ENCODE data around the gene AMD1. TPM values are rescaled to one million over a fixed set of nuclear protein-coding genes. Genes with fewer than 3 reads are reported as not detected.

The AMD1 gene
- total RNA-seq, 2 experiments from 2014 or later, result 74.3 to 90.0 TPM

DNA sequence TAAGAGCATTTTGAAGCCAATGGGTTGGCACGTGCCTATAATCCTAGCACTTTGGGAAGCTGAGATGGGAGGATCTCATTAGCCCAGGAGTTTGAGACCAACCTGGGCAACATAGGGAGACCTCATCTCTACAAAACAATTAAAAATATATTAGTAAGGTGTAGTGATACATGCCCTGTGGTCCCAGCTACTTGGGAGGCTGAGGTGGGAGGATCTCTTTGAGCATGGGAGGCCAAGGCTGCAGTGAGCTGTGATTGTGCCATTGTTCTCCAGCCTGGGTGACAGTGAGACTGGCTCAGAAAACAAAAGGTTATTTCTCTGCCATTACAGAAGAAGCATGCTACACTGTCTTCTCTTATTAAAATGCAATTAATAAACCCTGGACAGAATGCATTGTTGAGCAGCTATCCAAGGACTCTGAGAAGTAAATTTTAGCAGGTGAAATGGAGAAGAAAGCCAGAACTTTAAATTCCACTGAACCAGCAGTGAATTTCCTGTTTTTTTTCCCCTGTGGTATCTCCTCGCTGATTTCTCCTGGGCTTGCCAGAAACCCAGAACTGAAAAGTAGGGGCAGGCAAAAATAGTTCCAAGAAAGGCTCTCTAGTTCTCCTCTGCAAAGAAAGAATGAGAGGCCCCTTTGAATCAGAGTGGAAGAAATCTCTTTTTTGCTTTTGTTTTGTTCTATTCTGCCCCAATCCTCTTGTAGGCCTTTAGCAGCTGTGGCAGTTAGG, 8.4 kb downstream of the AMD1 start:
- H3K36me3 ChIP-seq (ENCODE audit: insufficient read depth, low read length), result peaks cover 86% of the 10 kb centered on the region
- no peak overlapping the region for H2AFZ ChIP-seq (ENCODE audit: low read length)
- intact Hi-C loops (cut with micrococcal nuclease; ENCODE audit: unreplicated experiment), result no loop called here
- H3K79me2 ChIP-seq (ENCODE audit: insufficient read depth, low read depth, low read length), result peaks cover 100% of the 10 kb centered on the region
- no peaks in the 10 kb centered on the region for H3K9me2 ChIP-seq (ENCODE audit: insufficient read depth, low read length)
- H3K27ac ChIP-seq (ENCODE audit: low read depth, low read length, poor library complexity, severe bottlenecking), result no peak overlapping the region
- peaks cover 75% of the 10 kb centered on the region for H4K20me1 ChIP-seq (ENCODE audit: insufficient read depth, low read length)
- no peak for DNase-seq (ENCODE audit: low spot score)
- peaks cover 82% of the 10 kb centered on the region for H3K4me1 ChIP-seq (ENCODE audit: insufficient read depth, low read length, poor library complexity, severe bottlenecking)
- BruUV-seq (replicated peaks), result no TSS peak
- POLR2A ChIA-PET, result interaction anchor here (0.5 to 2.4 kb wide), 6 partner anchors 9 to 208 kb away, joined by 3 to 14 read pairs (median 4); partner anchors contain the start of genes AMD1 and CDK19
- no peak overlapping the region for H3K4me3 ChIP-seq (ENCODE audit: low read depth, low read length, poor library complexity, severe bottlenecking)
- no peak for TF ChIP-seq EZH2phosphoT487 (IDR thresholded peaks at IDR 0.05; ENCODE audit: borderline replicate concordance, low read depth, low read length)
- TF ChIP-seq, protein P1, sequence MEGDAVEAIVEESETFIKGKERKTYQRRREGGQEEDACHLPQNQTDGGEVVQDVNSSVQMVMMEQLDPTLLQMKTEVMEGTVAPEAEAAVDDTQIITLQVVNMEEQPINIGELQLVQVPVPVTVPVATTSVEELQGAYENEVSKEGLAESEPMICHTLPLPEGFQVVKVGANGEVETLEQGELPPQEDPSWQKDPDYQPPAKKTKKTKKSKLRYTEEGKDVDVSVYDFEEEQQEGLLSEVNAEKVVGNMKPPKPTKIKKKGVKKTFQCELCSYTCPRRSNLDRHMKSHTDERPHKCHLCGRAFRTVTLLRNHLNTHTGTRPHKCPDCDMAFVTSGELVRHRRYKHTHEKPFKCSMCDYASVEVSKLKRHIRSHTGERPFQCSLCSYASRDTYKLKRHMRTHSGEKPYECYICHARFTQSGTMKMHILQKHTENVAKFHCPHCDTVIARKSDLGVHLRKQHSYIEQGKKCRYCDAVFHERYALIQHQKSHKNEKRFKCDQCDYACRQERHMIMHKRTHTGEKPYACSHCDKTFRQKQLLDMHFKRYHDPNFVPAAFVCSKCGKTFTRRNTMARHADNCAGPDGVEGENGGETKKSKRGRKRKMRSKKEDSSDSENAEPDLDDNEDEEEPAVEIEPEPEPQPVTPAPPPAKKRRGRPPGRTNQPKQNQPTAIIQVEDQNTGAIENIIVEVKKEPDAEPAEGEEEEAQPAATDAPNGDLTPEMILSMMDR (conservative IDR thresholded peaks at IDR 0.05; ENCODE audit: low read length), result no peak
- H3K9me3 ChIP-seq (ENCODE audit: low read length), result no peaks in the 10 kb centered on the region
- peak overlapping the region; percentile 91; the same call in 1 of the 2 replicates for H3K4me2 ChIP-seq (ENCODE audit: low read length)
- CTCF ChIA-PET (ENCODE audit: unreplicated experiment), result no interaction called here

DNA sequence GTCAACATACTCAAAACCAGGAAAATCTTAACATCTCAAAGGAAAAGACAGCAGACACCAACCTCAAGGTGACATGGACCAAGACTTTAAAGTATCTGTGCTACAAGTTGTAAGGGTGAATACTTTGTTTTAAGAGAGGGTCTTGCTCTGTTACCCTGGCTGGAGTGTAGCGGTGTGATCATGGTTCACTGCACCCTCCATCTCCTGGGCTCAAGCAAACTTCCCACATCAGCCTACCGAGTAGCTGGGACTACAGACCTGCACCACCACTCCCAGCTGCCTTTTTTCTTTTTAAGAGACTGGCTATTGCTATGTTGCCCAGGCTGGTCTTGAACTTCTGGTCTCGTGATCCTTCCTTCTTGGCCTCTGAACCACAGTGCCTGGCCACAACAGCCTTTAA, 9.7 kb downstream of the AMD1 start:
- DNase-seq (ENCODE audit: low spot score), result no peak
- H3K9me3 ChIP-seq (ENCODE audit: low read length), result no peaks in the 10 kb centered on the region
- H3K4me1 ChIP-seq (ENCODE audit: insufficient read depth, low read length, poor library complexity, severe bottlenecking), result peaks cover 70% of the 10 kb centered on the region
- intact Hi-C loops (cut with micrococcal nuclease; ENCODE audit: unreplicated experiment), result no loop called here
- H3K36me3 ChIP-seq (ENCODE audit: insufficient read depth, low read length), result peaks cover 93% of the 10 kb centered on the region
- ChIA-PET CTCF (ENCODE audit: unreplicated experiment) (no interaction called here), POLR2A (interaction anchor here (1.0 to 1.9 kb wide), 2 partner anchors 8 to 74 kb away, joined by 3 to 11 read pairs; partner anchors contain the start of gene GTF3C6)
- H3K4me3 ChIP-seq (ENCODE audit: low read depth, low read length, poor library complexity, severe bottlenecking), result no peak overlapping the region
- no peaks in the 10 kb centered on the region for H3K9me2 ChIP-seq (ENCODE audit: insufficient read depth, low read length)
- peaks cover 100% of the 10 kb centered on the region for H3K79me2 ChIP-seq (ENCODE audit: insufficient read depth, low read depth, low read length)
- TF ChIP-seq EZH2phosphoT487 (IDR thresholded peaks at IDR 0.05; ENCODE audit: borderline replicate concordance, low read depth, low read length), result no peak
- TF ChIP-seq, protein P1 (conservative IDR thresholded peaks at IDR 0.05; ENCODE audit: low read length), result no peak
- H3K4me2 ChIP-seq (ENCODE audit: low read length), result peak overlapping the region; percentile 13; the same call in 1 of the 2 replicates
- TSS peak; percentile 20 for BruUV-seq (replicated peaks)
- no peak overlapping the region for H2AFZ ChIP-seq (ENCODE audit: low read length)
- peaks cover 72% of the 10 kb centered on the region for H4K20me1 ChIP-seq (ENCODE audit: insufficient read depth, low read length)
- H3K27ac ChIP-seq (ENCODE audit: low read depth, low read length, poor library complexity, severe bottlenecking), result no peak overlapping the region

DNA sequence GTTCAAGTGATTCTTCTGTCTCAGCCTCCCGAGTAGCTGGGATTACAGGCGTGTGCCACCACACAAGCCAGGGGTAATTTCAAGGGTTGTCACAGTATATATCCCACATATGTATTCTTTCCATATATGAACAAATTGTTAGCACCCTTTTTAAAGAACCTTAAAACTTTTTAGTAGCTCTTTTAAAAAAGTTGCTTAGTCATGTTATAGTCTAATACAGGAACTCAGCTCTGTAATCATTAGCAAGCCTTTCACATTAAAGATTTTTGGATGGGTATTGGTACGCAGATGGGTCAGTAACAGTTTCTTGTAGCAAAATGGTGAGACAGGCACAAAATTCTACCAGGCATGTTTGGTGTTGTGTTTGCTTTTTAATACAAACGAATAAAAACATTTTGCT, 10.9 kb downstream of the AMD1 start:
- Histone ChIP-seq H3K27ac (ENCODE audit: low read depth, low read length, poor library complexity, severe bottlenecking) (no peak overlapping the region), H3K4me2 (ENCODE audit: low read length) (no peak overlapping the region), H3K9me2 (ENCODE audit: insufficient read depth, low read length) (no peaks in the 10 kb centered on the region), H2AFZ (ENCODE audit: low read length) (no peak overlapping the region), H3K9me3 (ENCODE audit: low read length) (no peaks in the 10 kb centered on the region), H3K79me2 (ENCODE audit: insufficient read depth, low read depth, low read length) (peaks cover 100% of the 10 kb centered on the region), H4K20me1 (ENCODE audit: insufficient read depth, low read length) (peaks cover 60% of the 10 kb centered on the region), H3K36me3 (ENCODE audit: insufficient read depth, low read length) (peaks cover 93% of the 10 kb centered on the region), H3K4me3 (ENCODE audit: low read depth, low read length, poor library complexity, severe bottlenecking) (no peak overlapping the region), H3K4me1 (ENCODE audit: insufficient read depth, low read length, poor library complexity, severe bottlenecking) (peaks cover 58% of the 10 kb centered on the region)
- no peak for DNase-seq (ENCODE audit: low spot score)
- TF ChIP-seq, protein P1 (conservative IDR thresholded peaks at IDR 0.05; ENCODE audit: low read length), result no peak
- no peak for TF ChIP-seq EZH2phosphoT487 (IDR thresholded peaks at IDR 0.05; ENCODE audit: borderline replicate concordance, low read depth, low read length)
- intact Hi-C loops (cut with micrococcal nuclease; ENCODE audit: unreplicated experiment), result no loop called here
- no TSS peak for BruUV-seq (replicated peaks)
- ChIA-PET CTCF (ENCODE audit: unreplicated experiment) (no interaction called here), POLR2A (interaction anchor here (0.5 to 1.9 kb wide), 4 partner anchors 9 to 70 kb away, joined by 3 to 11 read pairs (median 5); partner anchors contain the start of gene CDK19)

Measured in OCI-LY7 (cell line).